Measurements from ENCODE around the gene FBXL15.
"Not testable (repeated sequence)": the region's sequence is repeated elsewhere in the genome, so short reads cannot be mapped to it uniquely, and the experiment has no call there.

The FBXL15 gene

DNA sequence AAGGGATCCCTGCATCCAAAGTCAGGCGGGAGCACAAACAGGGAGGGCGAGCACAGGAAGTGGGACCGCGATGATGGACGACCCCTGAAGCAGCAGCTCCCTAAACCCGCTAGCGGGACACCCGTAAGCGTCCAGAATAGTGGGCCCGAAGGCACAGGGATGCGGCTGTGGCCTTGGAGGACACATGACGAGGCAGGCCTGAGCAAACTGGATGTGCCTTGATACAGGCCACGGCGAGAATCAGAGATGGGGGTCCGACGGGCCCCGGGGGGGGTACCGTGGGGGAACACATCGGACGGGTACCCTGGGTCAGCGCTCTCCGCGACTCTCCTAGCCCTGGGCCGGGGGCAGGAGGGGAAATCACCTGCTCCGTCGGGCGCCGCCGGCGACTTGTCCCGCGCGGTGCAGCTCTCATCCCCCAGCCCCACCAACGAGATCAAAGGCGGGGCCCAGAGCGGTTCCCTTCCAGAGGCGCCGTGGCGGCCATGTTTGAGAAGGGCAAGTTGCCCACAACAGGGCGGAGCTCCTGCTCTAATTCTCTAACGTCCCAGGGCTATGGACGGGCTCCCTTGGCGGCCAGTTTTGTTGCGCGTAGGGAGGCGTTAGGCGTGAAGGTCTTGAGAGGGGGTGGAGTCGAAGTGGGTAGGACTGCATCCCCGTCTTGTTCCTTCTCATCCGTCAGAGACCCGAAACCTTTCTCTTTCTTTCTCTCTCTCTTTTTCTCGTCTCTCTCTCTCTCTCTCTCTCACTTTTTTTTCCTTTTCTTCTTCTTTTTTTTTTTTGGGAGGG lies 11.7 kb downstream of the FBXL15 start, which contains the start of gene CUEDC2:
Gene CUEDC2, minus strand, starts transcription at position 413 of the 789 bp plus-strand sequence. CDS start 7,386 bp downstream, outside the sequence.
- DNase-seq = peak; percentile 93

DNA sequence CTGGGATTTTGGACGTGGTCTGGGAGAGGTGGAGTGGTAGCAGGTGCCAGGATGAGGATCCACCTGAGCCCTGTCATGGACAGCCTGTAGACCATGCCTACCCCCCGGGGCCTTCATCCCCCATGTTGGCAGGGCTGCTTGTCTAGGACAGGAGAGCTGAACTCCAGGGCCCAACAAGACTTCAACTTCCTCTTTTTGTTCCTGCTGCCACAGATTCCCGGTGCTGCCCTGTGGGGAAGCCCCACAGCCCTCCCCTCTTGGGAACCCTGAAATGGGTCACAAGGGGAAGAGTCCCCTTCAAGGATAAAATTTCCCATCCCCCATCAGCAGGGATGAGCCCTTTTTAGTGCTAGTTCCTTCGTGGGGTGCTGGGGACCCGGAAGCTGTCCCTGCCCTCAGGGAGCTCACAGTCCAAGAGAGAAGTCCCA lies 13.0 kb downstream of the FBXL15 start:
- DNase-seq = peak; percentile 37

DNA sequence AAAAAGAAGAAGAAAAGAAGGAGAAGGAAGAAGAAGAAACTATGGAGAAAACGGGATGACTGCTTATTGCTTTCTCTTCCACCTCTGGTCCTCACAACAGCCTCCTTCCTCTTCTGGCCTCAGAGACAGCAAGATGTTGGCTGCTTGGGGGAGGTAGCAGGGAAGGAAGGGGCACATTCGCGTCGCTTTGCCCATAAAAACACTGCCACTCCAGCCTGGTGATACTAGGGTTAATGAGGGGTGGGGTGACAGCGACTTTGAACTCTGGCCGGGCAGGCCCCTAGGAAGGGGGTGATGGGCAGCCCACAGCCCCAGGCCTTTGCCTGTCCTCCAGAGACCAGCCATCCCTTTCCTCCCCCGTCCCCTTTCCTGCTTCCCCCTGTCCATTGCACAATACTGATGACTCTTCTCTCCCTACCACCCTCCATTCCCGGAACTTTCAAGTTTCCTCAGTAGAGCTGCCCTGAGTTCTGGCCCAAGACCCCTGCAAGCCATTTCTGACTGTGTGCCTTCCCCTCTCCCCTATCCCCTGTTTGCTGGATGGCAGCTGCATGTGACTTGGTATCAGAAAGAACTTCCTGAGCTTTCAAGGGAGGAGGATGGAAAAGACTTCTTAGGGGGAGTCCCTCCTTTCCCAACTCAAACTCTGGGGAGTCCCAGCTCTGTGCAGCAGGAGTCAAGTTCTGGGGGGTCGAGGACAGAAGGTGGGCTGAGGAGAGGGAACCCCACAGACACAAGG lies 13.9 kb downstream of the FBXL15 start:
- no peak for DNase-seq

DNA sequence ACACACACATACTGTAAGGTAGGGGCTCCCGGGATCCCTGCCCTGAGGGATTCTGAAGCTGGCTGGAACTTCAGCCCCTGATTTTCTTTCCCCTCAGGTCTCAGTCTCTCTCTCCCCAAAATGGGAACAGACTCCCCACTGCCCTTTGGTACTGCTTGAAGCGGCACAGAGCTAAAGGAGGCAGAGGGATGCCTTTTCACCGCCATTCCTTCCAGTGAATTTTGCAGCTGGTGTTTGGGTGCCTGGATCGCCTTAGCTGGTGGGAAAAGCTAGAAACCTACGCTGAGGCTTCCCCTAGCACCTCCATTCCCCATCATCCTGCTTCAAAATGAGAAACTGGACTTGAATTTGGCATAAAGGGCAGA lies 14.5 kb downstream of the FBXL15 start:
- no peak for DNase-seq

DNA sequence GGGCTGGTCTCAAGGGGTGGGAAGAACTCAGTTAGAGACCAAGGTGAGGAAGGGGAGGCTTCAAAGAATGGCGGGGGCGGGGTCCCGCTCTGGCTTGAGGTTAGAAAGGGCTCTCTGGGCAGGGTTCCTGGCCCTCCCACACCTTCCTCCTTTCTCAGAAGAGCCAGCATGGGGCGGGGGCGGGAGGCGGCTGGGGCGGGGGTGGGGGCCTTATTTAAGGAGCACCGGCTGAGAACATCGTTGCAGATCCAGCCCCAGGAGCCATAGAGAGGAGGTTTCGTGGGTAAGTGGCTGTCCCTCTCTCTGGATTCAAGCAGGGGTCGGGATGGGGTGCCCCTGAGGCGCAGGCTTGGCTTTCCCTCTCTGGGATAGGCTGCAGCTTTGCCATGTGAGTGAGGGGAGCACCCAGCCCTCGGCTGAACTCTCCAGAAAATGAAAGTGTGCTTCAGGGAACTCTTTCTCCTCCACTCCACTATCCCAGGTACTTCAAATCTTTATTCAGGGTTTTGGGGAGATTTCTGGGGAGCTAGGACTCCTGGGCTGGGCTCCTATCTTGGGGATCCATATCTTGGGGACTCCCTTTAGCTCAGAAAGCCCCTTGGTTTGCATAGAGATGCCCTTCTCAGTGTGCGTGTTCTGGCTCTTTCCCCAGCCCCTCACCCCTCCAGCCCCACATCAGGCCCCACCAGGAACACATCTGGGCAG lies 15.0 kb downstream of the FBXL15 start:
- DNase-seq = no peak

DNA sequence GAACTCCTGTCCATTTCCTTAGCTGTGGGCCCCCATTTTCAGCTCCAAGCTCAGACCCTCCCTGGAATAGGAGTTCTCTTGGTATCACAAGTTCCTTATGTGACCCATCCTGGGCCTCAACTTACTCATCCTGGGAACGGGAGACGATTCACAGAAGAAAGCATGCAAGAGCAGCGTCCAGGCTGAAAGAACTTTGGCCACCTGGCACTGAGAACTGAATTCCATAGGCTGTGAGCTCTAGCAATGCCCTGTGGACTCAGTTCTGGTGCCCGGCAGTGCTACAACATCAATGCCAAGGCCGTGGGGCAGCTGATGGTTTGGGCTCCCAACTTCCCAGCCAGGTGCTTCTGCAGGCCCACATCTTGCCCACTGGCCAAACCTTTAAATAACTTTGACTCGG lies 15.7 kb downstream of the FBXL15 start:
- no peak for DNase-seq

DNA sequence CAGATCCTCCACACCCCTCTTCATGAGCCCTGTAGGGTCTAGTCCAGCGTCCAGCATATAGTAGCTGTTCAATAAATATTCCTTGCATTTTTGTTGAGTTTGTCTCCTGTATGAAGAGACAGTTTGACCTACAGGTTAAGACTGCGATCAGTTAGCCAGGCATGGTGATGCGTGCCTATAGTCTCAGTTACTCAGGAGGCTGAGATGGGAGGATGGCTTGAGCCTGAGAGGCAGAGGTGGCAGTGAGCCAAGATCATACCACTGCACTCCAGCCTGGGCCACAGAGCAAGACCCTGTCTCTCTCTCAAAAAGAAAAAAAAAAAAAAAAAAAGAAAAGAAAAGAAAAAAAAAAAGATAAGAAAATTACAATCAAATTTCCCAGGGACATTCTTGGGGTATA lies 16.9 kb downstream of the FBXL15 start:
- no peak for DNase-seq

DNA sequence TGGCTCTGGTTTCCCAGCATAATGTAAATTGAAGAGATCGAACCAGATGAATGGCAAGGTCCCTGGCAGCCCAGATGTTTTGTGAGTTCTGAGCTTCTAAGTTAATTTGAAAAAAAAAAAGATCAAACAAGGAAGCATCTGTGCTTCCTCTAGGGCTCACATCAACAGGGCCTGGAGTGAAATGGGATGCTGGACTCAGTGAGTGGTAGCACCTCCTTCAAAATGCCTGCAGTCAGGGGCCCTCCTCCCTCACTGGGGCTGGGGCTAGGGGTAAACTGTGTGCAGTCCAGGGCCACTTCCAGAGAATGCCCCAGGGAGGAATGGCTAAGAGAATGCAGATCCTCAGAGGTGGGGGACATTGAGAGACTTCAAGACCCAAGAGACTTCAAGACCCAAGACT lies 17.7 kb downstream of the FBXL15 start:
- DNase-seq = no peak

DNA sequence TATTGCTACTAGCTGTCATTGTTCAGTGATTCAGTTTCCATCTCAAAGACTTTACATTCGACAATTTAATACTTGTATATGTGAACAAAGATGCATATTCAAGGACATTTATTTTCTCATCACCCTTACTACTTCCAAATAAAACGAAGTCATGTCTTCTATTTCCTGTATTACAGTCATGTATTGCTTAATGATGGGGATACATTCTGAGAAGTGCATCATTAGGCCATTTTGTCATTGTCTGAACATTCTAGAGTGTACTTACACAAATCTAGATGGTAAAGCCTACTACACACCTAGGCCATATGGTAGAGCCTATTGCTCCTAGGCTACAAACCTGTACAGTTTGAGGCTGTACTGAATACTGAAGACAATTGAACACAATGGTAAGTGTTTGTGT lies 24.2 kb downstream of the FBXL15 start:
- DNase-seq = no peak

DNA sequence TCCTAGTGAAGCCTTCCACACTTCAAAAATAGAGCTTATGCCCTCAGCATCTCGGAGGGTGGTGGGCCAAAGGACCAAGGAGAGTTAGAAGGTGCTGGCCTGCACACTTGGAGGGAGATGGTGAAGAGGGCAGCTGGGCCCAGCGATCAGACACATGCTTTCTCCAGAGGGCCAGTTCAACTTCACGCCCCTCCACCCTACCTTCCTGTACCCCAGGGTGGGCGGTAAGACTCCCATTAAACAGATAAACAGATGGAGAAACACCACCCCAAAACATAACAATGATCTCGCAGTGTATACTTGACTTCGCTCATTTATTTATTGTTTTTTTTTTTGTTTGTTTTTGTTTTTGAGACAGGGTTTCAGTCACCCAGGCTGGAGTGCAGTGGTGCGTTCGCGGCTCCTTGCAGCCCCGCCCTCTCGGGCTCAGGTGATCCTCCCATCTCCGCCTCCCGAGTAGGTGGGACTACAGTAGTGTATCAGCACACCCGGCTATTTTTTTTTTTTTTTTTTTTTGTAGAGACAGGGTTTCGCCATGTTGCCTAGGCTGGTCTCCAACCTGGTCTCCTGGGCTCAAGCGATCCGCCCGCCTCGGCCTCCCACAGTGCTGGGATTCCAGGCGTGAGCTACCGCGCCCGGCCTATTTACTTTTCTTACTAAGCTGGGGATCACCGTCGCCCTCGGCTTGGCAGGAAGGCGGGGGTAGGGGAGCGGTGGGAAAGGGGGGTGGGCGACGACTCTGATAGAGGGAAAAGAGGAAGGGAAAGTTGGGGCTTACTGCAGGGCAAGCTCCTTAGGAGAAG lies 28.9 kb downstream of the FBXL15 start:
- peak; percentile 91 for DNase-seq

DNA sequence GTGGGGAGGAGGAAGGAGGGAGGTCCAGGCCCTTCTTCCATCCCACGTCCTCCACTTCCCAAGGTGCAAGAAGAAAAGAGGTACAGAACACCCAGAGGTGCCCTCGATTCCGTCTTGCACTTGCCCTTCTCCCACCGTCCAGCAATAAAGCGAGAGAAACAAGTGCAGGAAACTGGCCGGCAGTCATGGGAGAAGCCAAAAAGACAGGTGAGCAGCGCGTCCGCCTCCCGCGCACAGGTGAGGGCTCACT lies 29.4 kb downstream of the FBXL15 start:
- DNase-seq = no peak

DNA sequence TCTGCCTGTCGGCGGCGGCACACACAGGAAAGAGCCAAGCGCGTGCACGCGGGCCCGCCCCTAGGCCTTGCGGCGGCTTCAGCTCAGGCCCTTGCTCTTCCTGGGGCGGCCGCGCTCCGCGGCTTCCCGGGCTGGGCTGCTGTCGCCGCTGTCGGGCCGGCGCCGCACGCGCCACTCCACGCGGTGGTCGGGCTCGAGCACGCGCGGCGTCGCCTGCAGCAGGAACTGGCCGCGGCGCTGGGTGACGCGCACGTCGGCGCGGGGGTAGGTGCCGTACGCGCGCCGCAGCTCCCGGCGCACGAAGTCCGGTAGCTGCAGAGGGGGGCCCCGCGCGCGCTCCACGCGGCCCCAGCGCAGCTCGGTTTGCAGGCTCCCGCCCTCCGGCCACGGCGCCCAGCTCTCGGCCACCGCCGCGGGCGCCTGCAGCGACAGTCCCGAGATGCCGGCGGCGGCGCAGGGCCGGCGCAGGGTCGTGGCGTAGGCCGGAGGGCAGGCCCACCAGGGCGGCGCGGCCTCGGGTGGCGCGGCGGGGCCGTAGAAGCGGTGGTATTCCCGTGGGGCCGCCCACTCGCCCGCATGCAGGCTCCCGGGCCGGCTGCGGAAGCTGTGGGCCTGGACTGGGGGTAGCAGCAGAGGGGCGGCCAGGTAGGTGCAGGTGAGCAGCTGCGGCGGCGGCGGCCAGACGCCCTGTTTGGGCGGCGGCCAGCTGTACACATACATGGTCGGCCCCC lies 29.9 kb downstream of the FBXL15 start:
- DNase-seq = peak; percentile 94

DNA sequence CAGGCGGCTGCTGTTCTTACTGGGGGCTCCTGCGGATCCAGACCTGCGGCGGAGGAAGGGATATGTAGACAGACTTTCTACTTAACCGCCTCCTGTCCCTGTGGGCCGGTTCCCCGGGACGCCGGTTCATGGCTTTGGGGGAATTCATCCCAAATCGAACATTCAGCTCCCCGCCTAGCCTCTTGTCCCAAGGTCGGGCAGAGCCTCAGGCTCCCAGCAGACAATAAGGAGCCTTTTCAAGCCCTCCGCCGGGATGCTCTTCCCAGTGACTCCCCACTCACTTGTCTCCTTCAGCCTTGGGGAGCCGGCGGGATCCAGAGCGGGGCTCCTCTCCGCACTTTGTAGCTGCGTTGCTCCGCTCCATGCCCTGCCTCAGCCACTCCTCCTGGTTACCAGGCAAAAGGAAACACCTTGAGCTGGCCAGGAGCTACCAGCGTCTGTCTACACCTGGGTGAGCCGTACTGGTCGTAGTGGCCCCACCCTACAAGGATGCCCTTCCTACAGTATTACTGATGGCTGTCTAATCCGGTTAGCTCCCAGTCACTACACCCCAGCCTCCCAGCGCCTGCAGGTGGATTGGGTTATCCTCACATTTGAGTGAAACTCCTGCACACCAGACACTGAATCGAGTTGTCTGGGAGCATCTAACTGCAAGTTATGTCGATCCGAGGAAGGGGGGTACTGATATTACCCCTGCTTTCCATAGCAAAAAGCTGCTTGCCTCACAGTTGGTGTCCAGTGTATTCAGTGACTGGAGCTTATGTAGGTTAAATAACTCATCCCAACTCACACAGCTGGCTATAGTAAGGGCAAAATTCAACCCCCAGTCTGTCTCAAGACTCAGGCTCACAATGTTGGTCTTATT lies 30.7 kb downstream of the FBXL15 start, which contains the start of gene C10orf95:
Gene C10orf95, minus strand, starts transcription at position 439 of the 865 bp plus-strand sequence. CDS start 450 bp downstream, outside the sequence.
- no peak for DNase-seq

DNA sequence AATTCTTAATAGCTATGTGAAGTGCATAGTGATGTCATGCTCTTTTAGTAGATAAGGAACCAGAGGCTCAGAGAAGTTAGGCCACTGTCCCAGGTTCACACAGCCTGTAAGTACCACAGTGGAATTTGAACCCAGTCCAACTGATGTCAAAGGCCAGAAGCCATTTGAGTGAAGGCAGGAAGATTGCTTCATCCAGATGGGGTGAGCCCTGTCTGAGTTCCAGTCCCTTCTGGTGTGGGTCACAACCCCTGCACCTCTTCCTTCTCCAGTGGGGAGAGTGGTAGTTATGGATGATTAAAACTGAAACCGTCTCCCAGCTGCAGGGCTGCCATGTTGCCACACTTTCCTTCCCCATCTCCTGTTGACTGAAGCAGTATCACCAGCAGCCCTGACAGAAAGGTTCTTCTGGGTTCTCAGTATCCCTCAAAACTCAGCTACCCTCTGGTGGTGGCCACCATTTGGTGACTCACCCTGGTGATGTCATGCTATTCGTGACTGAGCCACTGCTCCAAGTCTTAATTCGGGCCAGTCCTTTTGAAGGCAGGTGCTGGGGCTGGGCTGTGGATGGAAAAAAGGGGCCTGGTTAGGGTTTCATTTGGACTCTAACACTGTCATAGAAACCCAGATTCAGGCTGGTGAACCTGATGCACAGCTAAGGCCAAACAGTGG lies 32.2 kb downstream of the FBXL15 start:
- DNase-seq = peak; percentile 76

DNA sequence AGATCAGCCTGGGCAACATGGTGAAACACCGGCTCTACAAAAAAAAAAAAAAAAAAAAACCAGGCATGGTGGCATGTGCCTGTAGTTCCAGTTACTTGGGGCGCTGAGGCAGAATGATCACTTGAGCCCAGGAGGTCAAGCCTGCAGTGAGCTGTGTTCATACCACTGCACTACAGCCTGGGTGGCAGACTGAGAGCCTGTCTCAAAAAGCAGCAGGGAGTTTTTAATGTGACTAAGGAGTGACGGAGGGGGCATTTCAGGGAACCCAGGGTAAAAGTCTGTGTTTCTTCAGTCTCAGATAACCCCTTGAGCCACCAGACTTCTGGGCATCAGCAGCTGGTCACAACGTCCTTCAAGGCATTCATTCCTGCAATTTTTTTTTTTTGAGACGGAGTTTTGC lies 32.9 kb downstream of the FBXL15 start:
- no peak for DNase-seq

DNA sequence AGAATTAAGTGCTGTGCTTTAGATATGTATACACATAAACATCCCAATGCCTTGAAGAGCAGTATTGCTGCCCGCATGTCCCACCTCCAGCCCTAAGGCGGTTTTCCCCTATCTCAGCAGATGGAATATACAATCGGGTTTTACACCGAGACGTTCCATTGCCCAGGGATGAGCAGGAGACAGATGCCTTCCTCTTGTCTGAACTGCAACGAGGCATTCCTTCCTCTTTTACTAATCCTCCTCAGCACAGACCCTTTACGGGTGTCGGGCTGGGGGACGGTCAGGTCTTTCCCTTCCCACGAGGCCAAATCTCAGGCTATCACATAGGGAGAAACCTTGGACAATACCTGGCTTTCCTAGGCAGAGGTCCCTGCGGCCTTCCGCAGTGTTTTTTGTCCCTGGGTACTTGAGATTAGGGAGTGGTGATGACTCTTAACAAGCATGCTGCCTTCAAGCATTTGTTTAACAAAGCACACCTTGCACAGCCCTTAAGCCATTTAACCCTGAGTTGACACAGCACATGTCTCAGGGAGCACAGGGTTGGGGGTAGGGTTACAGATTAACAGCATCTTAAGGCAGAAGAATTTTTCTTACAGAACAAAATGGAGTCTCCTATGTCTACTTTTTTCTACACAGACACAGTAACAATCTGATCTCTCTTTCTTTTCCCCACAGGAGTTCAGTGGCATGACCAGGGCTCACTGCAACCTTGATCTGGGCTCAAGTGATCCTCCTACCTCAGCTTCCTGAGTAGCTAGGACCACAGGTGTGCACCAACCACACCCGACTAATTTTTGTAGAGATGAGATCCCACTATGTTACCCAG lies 34.2 kb downstream of the FBXL15 start:
- DNase-seq = not testable (repeated sequence)

DNA sequence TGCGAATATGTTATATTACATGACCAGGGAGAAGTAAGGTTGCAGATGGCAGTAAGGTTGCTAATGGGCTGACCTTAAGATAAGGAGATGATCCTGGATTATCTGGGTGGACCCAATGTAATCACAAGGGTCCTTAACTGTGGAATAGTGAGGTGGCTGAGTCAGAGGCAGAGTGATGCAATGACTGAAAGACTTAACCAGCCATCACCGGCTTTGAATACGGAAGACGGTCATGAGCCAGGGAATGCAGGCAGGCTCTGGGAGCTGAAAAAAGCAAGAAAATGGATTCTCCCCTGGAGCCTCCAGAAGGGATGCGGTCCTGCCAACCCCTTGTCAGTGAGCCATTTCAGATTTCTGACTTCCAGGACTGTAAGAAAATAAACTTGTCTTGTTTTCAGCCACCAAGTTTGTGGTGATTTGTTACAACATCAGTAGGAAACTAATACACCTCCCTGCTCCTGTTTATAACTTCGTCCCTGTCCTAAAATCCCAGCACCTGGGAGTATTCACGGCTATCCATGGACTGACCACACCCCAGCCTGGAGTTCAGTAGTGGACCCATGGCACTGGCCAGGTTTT lies 35.3 kb downstream of the FBXL15 start:
- DNase-seq = no peak

DNA sequence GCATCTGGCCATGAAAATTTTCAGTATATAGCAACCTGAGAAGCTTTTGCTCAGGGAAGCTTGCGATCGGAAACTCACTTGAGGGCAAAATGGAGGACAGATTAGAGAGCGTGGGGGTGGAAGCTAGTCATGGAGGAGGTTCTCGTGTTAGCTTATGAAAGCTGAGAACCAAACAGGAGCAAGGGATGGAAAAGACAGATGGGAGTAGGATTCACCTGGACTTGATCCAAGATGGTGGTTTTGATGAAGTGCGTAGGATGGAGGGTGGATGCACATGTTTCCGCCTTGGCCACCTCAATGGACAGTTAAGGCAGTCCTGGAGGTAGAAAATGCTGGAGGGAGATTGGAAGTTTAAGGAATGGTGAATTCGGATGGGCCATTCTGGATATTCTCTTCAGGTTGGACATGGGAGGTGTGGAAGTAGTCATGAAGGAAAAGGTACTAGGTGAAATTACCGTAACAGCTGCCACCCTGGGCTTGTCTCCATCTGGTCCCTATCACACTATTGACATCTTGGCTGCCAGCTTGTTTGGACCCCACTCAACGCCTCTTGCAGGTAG lies 37.0 kb downstream of the FBXL15 start:
- no peak for DNase-seq

DNA sequence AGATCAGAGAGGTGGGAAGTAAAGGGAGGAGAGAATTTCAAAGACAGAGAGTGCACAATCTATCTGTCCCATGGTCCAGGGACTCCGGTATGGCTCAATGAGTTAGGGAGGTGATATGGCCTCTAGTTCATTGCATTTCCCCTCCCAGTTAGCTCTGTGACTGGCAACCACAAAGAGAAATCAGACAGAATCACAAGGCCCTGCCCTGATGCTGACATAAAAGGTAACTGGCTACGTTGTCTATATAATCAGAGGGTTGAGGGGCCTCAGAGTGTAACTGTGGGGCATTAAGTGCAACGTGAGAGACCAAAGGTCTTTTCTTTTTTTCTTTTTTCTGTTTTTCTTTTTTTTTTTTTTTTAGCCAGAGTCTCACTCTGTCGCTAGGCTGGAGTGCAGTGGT lies 38.0 kb downstream of the FBXL15 start:
- no peak for DNase-seq
